ENCODE measurements around the gene GTF2F2.

The GTF2F2 gene

DNA sequence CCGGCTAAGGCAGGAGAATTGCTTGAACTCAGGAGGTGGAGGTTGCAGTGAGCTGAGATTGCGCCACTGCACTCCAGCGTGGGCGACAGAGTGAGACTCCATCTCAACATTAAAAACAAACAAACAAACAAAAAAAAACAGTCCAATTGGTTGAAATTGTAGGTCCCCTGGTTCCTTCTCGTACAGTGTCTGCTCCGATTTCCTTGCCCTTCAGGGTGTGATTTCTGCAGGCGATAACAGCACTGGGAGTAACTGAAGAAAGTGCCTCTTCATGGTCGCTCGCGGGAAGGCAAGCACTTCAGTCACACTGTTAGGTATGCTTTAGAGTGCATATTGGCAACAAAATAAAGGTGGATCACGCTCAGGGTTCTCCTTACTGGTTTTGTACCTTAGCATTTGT lies 181.0 kb downstream of the GTF2F2 start:
- DNase-seq (ENCODE audit: low read depth, low spot score) = no peak

DNA sequence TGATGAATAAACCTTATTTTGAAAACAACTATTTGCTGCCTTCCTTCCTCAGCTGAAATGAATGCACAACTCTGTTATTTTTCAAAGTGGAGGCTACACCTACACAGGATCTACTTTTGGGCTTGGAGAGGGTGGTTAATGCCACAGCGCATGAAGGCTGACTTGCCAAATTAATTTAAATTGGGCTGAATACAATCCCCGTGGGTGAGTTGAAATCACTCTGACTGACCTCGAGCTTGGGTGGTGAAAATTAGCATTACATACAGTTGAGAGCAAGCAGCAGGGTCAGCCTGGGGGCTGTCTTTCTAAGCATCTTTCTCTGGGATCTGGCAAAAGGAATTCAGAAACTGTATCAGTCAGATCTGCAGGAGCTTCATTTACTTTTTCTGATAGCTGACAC lies 182.2 kb downstream of the GTF2F2 start:
- DNase-seq (ENCODE audit: low read depth, low spot score) = no peak

DNA sequence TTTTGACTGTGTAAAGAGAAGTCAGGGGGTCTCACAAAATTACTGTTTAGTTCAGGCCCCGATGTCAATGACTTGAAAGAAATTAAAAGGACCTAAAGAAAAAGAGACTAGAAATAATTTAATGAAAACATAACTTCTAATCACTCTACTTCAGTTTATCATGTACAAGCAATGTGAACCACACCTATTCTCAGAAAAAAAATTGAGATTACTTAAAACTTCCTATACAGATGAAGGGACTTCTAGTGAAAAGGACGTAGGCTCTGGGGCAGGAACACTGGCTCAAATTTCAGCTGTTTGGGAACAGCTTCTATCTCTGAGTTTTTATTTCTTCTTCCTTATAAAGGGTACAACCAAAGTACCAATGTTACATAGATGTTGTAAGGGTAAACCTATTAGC lies 182.7 kb downstream of the GTF2F2 start:
- DNase-seq (ENCODE audit: low read depth, low spot score) = no peak

DNA sequence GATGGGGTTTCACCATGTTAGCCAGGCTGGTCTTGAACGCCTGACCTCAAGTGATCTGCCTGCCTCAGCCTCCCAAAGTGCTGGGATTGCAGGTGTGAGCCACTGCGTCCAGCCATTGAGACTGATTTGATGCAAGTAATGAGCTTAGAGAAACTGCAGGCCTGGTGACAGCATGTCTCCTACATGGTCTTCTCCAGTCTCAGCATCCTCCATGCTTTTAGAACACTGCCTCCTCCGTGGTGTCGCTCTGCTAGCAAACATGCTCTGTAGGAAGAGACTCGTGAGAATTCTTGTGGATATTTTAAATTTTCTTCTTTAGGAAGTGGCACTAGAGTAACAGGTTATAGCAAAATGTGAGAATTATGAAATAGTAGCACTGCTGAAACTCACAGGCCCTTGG lies 183.6 kb downstream of the GTF2F2 start:
- no peak for DNase-seq (ENCODE audit: low read depth, low spot score)

DNA sequence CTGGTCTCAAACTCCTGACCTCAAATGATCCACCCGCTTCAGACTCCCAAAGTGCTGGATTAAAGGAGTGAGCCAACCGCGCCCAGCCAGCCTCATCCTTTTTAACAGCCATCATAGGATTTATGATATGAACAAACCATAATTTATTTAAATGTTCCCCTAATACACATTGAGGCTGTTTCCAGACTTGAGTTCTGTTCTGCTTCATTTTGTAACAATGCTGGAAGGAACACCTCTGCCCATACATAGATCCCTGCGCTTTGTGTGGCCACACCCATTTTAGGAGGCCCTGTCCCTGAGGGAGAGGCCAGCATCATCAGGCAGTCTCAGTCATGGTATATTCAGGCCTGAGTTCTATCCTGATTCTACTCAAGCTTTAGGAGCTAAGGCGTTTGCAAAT lies 184.8 kb downstream of the GTF2F2 start:
- no peak for DNase-seq (ENCODE audit: low read depth, low spot score)

DNA sequence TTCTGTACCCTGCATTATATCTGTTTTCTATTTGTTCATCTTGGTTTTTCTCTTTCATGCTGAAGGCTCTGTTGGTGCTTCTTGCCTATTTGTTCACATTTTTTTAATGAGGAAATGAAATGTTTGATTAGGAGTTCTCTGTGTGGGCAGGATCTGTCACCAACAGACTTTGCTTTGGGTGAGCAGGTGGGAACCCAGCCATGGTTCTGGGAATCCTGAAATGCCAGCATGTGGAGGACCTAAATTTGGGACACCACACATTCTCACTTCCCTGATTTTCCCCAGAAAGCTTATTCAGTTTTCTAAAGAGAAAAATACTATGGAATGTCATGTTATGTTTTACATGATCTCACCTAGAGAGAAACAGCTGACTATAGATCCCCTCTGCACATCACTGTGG lies 186.7 kb downstream of the GTF2F2 start:
- no peak for DNase-seq (ENCODE audit: low read depth, low spot score)

DNA sequence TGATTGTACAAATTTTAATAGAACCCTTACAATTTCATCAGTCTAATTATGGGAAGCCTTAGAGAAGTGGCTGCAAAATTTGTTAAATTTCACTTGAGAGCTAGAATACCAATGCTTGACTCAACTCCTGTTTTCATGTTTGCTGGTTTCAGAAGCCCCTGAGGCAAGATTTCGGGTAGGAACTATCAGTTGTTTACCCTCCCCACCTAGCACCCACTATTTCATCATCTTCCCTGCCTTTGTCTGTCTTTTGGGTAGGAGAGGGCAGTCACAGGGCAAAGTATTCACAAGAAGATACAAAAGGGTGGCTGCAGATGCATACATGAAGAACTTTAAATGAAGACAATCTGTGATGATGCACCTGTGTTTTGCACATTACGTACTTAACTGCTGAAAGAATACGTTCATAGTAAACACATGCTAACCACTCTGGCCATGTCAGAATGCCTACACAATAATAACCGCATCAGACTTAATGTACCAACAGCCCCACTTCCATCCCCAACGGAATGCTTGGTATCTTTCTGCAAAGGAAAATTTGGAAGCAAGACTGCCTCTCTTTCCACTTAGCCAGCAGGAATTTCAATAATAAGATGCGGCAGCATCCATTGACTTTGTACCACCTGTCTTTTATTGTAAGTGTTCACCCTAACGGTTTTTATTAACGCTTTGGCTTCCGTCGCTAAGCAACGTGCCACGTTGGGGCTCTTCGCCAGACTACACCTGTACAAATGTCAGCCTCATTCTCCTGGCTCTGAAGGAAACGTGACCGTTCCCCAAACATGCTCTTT lies 190.2 kb downstream of the GTF2F2 start:
- no peak for DNase-seq (ENCODE audit: low read depth, low spot score)

DNA sequence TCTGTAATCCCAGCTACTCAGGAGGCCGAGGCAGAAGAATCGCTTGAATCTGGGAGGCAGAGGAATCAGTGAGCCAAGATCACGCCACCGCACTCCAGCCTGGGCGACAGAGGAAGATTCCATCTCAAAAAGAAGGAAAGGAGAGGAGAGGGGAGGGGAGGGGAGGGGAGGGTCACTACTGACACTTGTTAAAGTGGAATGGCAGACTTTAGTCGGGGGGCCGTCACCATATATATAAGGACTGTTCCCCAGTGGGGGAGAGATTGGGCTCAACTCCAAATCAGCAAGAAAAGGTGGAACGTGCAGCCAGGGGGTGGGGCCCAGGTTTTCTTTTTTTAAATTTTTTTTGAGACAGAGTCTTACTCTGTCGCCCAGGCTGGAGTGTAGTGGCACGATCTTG lies 194.5 kb downstream of the GTF2F2 start:
- DNase-seq (ENCODE audit: low read depth, low spot score) = no peak

DNA sequence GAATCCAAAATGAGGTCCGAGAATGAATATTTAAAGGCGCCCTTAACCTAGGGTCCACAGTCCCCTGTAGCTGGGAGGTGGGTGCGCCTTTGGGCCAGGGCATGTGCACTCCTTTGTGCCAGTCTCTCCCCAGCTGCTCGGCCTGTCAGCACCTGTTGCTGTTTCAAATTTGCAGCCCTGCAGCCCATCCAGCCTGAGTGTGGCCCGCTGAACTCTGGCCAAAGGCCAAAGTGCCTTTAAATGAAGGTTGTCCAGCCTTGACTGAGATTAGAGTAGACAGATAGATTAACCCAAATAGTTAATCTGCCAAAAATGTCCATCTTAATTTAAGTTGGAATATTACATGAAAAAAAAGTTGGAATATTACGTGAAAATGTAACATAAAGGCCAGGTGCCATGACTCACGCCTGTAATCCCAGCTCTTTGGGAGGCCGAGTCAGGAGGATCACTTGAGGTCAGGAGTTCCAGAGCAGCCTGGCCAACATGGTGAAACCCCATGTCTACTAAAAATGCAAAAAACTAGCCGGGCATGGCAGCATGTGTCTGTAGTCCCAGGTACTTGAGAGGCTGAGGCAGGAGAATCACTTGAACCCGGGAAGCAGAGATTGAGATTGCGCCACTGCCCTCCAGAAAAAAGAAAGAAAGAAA lies 195.3 kb downstream of the GTF2F2 start:
- no peak for DNase-seq (ENCODE audit: low read depth, low spot score)

DNA sequence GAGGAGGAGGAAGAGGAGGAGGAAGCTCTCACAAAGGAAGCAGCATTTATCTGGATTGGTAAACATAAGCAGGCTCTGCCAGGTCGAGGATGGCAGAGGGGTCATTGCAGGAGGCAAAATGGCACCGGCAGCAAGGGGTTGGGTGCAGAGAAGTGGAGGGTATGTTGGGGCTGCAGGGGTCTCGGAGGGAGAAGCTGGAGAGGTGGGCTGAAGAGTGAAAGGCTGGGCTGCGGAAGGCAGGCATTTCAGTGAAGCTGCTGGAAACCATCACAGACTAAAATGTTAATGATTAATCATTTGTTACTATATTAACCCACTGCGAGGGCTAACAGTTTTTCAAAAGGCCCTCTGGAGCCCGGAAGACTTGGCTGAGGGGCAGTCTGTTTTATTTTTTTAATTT lies 196.0 kb downstream of the GTF2F2 start:
- no peak for DNase-seq (ENCODE audit: low read depth, low spot score)

DNA sequence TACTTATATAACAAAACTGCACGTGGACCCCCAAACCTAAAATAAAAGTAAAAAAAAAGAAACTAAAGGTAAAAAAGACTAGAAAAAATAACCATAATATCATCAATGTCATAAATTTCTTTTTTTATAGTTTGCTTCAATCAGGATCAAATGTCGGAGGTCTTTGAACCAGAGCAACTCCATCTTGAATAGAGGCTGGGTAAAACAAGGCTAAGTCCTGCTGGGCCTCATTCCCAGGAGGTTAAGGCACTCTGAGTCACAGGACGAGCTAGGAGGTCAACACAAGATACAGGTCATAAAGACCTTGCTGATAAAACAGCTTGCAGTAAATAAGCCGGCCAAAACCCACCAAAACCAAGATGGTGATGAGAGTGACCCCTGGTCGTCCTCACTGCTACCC lies 196.7 kb downstream of the GTF2F2 start:
- no peak for DNase-seq (ENCODE audit: low read depth, low spot score)

DNA sequence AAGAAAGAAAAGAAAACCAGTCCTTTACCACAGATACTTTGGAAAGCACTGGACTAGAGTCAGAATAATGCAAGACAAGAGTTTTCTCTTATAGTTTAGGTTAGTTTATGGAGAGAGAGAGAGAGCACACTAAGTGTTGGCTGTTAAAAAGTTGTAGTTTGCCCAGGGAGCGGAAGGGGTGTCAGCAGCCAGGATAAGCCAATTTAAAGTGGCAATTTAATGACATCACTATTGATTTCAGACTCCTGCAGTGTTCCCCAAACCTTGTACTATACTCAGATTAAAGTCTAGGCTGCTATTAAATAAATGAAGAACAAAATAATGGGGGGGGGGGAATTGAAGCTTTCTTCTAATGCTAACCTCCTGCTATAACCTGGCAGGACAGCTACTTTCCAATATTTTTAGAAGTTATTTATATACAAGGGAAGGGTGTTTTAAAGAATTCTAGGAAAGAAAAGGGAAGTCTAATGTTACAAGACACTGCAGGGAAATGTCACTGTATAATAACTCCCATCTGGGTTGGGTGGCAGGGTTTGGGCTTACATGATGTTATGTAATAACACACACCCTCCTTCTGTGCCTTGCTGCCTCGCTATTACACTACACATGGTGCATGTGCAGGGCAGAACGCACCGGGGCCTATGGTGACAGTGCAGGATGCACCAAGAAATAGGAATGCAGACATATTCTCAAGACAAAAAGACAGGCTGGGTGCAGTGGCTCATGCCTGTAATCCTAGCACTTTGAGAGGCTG lies 200.7 kb downstream of the GTF2F2 start:
- DNase-seq (ENCODE audit: low read depth, low spot score) = no peak

DNA sequence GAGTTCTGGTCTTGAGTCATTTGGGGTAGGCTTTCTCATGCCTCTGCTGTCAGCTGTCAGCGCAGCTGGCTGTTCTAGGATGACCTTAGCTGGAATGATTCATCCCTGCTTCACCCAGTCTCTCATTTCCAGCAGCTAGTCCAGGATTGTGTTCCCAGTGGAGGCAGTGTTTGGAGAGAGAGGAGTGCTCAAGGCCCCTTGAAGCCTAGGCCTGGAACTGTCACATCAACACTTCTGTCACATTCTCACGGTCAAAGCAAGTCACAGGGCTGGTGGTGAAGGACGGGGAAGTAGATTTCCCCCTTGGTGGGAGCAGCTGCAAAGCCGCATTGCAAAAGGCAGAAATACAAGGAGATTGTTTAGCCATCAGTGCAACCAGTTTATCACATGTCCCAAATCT lies 205.5 kb downstream of the GTF2F2 start:
- peak; percentile 61 for DNase-seq (ENCODE audit: low read depth, low spot score)

DNA sequence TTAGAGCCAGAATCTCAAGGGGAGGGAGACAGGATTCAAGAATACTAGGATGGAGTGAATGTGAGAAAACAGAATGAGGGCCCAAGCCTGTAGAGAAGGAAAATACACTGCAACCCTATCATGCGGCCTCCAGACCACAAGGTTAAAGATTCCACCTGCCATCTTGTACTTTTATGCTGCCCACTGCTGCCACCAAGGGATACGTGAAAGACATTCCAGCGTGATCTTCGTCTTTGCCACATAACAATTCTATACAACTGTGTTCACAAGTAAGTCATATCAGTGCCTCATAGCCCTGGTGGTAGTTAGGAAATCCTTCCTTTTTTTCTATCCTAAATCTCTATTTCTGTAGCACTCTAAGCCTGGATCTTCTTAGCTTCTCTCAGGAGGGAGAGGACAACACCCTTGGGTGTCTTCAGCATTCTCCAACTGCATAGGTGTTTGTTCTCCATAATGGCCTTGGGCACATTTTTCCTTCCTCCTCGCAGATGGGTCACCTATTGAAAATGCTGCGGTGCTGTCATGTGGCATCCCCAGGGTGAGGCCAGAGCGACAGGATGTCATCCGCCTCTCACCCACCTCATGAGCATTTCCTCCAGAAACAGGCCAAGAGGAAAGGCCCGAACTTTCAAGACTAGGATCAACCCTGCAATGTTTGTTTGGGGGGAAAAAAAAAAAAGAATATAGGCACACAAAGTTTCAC lies 207.1 kb downstream of the GTF2F2 start:
- DNase-seq (ENCODE audit: low read depth, low spot score) = no peak

DNA sequence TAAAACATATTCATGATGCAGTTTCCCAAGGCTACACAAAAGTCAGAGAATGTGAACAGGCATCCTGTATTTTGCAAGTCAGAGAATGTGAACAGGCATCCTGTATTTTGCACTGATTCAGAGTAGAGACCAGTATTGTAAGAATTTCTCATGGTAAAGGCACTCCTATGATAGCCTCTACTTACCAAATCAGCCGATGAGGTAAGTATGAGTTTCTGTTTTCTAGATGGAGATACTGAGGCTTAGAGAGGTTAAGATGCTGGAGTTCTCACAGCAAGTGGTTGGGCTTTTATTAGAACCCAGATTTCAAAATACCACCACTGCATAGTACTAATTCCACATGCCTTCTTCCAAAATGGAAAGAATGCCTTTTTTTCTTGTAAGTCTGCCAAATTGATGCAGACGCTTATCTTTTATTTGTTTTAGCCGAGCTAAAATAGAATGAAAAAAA lies 208.4 kb downstream of the GTF2F2 start:
- DNase-seq (ENCODE audit: low read depth, low spot score) = no peak

DNA sequence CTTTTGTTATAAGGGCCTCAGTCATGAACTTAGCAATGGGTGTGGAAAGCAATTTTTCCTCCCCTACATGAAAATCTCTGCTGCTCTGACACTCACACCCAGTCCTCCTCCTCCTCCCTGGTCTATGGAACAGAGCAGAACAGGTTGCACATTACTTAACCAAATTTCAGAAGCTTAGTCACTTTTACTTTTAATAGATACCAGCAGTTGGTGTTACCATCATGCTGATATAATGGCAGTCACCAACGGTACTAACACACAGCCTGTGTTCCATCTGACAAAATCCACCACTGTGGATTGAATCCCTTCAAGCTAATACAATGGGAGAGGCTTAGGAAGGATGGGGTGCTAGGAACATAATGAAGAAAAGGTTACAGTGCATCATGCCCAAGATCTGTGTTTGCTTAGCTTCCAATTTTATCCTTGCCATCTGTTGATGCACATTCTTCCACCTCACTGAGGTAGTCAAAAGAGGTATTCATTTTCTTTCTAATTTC lies 210.9 kb downstream of the GTF2F2 start:
- DNase-seq (ENCODE audit: low read depth, low spot score) = no peak

DNA sequence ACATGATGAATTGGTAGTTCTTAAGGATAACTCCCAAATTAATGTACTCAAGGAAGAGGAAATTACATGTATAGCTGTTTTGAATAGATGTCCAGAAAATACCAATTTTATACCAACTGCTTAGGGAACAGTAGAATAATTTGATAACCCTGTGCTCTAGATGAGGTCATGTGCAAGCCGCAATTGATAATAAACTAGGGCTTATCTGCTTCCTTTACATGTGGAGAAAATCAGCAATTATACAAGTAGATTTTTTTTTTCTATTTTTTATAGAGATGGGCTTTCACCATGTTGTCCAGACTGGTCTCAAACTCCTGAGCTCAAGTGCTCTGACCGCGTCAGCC lies 211.4 kb downstream of the GTF2F2 start:
- no peak for DNase-seq (ENCODE audit: low read depth, low spot score)

DNA sequence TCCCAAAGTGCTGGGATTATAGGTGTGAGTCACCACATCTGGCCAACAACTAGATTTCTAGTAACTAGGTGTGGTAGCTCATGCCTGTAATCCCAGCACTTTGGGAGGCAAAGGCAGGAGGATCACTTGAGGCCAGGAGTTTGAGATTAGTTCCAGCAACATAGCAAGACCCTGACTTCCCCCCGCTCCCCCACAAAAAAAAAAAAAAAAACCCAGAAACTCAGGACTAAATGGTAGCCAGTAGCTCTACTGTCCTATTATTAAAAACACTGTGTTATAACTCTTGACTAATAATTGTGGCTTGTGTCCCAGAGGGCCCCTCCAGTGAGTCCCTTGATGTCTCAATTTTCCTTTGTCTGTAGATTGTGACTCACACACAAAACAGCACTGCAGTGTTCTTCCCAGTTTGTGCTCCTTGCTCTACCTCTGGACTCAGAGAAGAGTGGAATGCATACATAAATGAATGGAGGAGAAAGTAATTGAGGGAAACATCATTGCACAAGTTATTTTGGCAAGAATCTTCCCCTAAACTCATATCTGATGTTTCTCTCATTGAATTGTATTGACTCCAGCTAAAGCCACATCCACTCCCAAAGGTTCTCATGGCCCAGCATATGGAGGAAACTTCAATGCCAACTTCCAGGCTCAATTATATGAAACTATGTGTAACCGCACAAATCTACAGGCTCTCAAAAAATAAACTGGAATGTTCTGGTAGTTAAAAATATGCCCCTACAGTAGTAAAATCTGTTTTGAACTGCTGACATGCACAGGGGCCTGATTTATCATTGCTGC lies 211.9 kb downstream of the GTF2F2 start:
- no peak for DNase-seq (ENCODE audit: low read depth, low spot score)

DNA sequence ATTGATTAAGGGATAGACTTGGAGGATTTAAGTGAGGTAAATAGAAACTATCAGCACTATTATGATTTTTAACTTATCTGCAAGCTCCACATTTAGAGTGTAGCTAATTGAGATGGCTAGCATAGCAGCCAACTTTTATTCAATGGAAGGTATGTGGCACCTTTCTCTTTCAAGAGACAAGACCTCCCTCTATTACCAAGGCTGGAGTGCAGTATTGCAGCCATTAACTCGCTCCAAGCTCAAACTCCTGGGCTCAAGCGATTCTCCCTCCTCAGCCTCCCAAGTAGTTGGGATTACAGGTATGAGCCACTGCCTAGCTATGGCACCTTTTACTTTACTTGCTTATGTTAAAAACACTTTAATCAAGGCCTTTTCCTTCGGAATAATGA lies 212.5 kb downstream of the GTF2F2 start:
- DNase-seq (ENCODE audit: low read depth, low spot score) = no peak

DNA sequence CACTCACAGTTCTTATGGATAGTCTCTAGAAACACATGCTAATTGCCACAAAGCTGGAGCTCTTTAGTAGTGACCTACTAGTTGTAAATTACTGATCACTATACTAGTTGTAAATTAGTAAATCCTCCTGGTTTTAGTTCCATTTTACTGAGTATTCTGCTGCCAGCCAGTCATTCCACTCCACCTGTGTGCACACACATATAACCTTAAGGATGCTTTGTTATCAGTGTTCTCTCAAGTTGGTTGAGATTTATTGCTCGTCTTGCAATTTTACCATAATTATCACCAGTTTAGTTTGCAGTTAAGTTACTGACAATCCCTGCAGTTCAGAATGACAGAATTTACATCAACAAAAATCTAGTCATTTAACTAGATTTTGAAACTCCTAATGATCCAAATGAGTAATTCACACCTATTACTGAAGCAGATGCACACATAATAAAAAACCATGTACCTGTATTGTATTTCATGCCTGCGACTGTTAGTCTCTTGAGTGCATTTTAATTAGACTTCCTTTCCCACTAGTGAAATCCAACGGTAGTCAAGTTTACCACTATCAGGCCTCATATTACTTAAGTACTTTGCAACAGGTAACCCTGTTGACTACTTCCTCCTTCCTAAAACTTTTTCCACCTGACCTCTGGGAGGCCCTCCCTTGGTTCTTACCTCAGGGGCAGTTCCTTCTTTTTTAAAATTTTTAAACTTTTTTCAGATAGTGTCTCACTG lies 213.1 kb downstream of the GTF2F2 start:
- no peak for DNase-seq (ENCODE audit: low read depth, low spot score)
